Type B pancreatic cell (in vitro differentiated cells): ENCODE results near the gene CD22. TPM values are rescaled to one million over a fixed set of nuclear protein-coding genes. Genes with fewer than 3 reads are reported as not detected.

ENCODE experiments used
- DNase-seq: peaks from one replicate; pipeline ENCODE4 v3.0.0; 2021; ENCODE audit warnings: mixed read lengths; ENCODE audit not compliant: unreplicated experiment; ENCODE audit errors: extremely low spot score
- H3K27ac Mint-ChIP-seq: 2 replicates; pipeline ENCODE4 v1.8.0; 2021; ENCODE audit warnings: mild to moderate bottlenecking, mixed read lengths
- H3K27me3 Mint-ChIP-seq: 2 replicates; pipeline ENCODE4 v1.8.0; 2021; ENCODE audit warnings: mixed read lengths
- H3K36me3 Mint-ChIP-seq: 2 replicates; pipeline ENCODE4 v1.8.0; 2021; ENCODE audit warnings: mixed read lengths
- H3K4me1 Mint-ChIP-seq: one replicate; pipeline ENCODE4 v1.8.0; 2021; ENCODE audit warnings: mixed read lengths; ENCODE audit not compliant: unreplicated experiment
- H3K4me3 Mint-ChIP-seq: 2 replicates; pipeline ENCODE4 v1.8.0; 2021; ENCODE audit warnings: mild to moderate bottlenecking, mixed read lengths
- H3K9me3 Mint-ChIP-seq: 2 replicates; pipeline ENCODE4 v1.8.0; 2021; ENCODE audit warnings: mixed read lengths
- CTCF ChIP-seq: fragments of 200-600 bp; sonication (generic); conservative IDR thresholded peaks from 2 replicates; pipeline ENCODE4 v1.5.0; 2021; ENCODE audit warnings: antibody characterized with exemption, mild to moderate bottlenecking
- total RNA-seq: library from RNA; stranded (reverse); gene quantifications from 2 replicates; pipeline ENCODE4 v1.2.1, GENCODE V29; 2021; ENCODE audit warnings: low replicate concordance

Gene CD22
- total RNA-seq, 1 donor from 2014 or later, result 0.92 TPM

DNA sequence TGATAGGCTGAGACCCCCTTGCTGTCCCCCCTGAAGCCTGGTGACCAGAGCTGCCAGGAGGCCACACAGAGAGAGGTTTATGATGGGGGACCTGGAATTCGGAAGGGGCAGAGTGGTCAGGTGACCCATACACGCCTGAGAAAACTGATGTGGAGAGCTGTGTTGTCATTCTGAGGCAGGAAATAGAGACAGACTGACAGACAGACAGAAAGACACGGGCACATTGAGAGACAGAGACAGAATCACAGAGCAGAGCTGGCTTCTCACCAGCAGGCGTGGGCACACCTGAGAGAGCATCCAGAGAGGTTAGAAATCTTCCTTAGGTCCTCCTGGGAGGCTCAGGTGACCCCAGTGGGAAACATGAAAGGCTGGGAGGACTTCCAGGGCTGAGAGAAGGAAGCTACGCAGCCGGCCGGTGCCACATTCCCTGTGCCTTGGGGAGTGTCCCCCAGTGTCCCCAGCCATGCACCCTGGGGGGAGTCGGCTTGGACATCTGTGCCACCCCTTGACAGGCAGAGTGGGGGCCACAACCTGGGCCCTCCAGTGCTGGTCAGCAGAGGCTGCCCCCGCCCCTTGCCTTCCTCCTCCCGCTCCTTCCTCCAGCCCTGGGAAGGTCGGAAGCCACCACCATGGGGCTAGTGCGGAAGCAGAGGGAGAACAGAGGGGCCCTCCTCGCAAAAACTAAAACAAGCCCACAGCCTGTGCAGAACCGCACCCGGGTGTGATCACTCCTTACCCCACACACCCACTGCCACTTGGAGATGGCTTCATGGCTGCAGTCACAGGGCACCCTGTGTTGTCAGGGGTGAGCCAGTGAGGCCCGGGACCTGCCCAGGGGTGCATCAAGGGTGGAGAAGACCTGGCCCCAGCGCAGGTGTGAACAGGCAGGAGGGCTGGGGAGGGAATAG is 20.9 kb downstream of the CD22 start:
- Mint-ChIP-seq H3K27me3 (peaks cover 18% of the 10 kb centered on the region), H3K4me3 (no peak overlapping the region), H3K9me3 (no peaks in the 10 kb centered on the region), H3K27ac (peak overlapping the region; percentile 61), H3K4me1 (peaks cover 14% of the 10 kb centered on the region), H3K36me3 (no peaks in the 10 kb centered on the region)
- DNase-seq, result peak; percentile 66
- no peak for TF ChIP-seq CTCF

GRCh38 chr19:35350591-35350990 is 21.6 kb downstream of the CD22 start:
- peaks cover 18% of the 10 kb centered on the region for H3K27me3 Mint-ChIP-seq
- peak; percentile 52 for DNase-seq
- H3K4me1 Mint-ChIP-seq, result peaks cover 14% of the 10 kb centered on the region

DNA sequence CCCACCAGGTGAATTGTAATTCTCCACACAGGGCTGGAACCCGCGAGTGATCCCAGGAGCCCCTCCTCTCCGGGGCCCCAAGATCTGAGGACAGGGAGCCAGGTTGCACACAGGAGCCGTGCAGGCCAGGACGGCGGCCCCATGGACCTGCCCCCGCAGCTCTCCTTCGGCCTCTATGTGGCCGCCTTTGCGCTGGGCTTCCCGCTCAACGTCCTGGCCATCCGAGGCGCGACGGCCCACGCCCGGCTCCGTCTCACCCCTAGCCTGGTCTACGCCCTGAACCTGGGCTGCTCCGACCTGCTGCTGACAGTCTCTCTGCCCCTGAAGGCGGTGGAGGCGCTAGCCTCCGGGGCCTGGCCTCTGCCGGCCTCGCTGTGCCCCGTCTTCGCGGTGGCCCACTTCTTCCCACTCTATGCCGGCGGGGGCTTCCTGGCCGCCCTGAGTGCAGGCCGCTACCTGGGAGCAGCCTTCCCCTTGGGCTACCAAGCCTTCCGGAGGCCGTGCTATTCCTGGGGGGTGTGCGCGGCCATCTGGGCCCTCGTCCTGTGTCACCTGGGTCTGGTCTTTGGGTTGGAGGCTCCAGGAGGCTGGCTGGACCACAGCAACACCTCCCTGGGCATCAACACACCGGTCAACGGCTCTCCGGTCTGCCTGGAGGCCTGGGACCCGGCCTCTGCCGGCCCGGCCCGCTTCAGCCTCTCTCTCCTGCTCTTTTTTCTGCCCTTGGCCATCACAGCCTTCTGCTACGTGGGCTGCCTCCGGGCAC is 22.6 kb downstream of the CD22 start:
- H3K4me3 Mint-ChIP-seq, result no peak overlapping the region
- H3K27me3 Mint-ChIP-seq, result peaks cover 18% of the 10 kb centered on the region
- no peak for TF ChIP-seq CTCF
- DNase-seq, result peak; percentile 69
- no peak overlapping the region for H3K27ac Mint-ChIP-seq
- H3K4me1 Mint-ChIP-seq, result peaks cover 14% of the 10 kb centered on the region
- H3K9me3 Mint-ChIP-seq, result no peaks in the 10 kb centered on the region
- H3K36me3 Mint-ChIP-seq, result no peaks in the 10 kb centered on the region

More at GRCh38 chr19:35350591-35350990, 21.6 kb downstream of the CD22 start:
- Mint-ChIP-seq H3K4me3 (no peak overlapping the region), H3K36me3 (no peaks in the 10 kb centered on the region), H3K9me3 (no peaks in the 10 kb centered on the region), H3K27ac (no peak overlapping the region)
- no peak for TF ChIP-seq CTCF

DNA sequence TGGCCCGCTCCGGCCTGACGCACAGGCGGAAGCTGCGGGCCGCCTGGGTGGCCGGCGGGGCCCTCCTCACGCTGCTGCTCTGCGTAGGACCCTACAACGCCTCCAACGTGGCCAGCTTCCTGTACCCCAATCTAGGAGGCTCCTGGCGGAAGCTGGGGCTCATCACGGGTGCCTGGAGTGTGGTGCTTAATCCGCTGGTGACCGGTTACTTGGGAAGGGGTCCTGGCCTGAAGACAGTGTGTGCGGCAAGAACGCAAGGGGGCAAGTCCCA is 23.1 kb downstream of the CD22 start:
- DNase-seq, result peak; percentile 54
- no peak for TF ChIP-seq CTCF
- no peaks in the 10 kb centered on the region for H3K36me3 Mint-ChIP-seq
- H3K27ac Mint-ChIP-seq, result no peak overlapping the region
- peaks cover 14% of the 10 kb centered on the region for H3K27me3 Mint-ChIP-seq
- no peak overlapping the region for H3K4me3 Mint-ChIP-seq
- peaks cover 12% of the 10 kb centered on the region for H3K4me1 Mint-ChIP-seq
- no peaks in the 10 kb centered on the region for H3K9me3 Mint-ChIP-seq

DNA sequence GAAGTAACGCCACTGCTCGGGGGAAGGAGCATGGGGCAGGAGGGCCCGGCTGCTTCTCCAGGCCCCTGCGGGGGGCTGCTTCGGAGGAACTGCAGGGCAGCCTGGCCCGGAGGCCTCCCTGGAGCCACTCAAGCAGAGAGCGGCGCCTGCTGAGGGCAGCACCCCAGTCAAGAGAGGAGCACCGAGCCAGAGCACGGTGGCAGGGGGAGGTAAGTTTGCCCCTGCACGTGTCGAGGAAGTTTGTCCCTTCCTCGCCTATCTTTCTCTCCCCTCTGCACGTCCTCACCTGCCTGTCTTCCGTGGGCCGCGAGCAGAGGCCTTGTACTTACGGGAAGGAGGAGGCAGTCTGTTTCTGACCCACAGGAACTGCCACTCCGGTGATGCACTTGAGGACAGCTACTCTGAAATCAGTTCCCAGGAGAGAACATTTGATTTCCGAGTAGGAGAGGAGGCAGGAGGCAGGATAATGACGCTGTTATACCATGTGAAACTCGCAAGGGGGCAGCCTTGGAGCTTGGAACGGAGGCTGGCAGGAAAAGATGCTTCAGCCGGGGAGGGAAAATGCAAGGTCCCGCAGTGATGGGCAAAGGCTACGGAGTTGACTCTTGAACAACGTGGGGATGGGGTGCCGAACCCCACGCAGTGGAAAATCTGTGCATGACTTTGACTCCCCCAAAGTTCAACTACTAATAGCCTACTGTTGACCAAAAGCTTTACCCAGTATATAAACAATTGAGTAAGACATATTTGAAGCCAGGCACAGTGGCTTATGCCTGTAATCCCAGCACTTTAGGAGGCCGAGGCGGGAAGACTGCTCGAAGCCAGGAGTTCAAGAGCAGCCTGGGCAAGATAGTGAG is 23.7 kb downstream of the CD22 start:
- Mint-ChIP-seq H3K4me3 (peak overlapping the region; percentile 67), H3K27me3 (peaks cover 8% of the 10 kb centered on the region), H3K27ac (peak overlapping the region; percentile 82), H3K4me1 (peaks cover 10% of the 10 kb centered on the region), H3K9me3 (no peaks in the 10 kb centered on the region), H3K36me3 (no peaks in the 10 kb centered on the region)
- peak; percentile 85 for TF ChIP-seq CTCF
- DNase-seq, result peak; percentile 71
